ENCODE data around the gene VTA1. TPM values are rescaled to one million over a fixed set of nuclear protein-coding genes. Genes with fewer than 3 reads are reported as not detected.

The VTA1 gene
- polyA plus RNA-seq, 1 donor from 2014 or later = 126 TPM

DNA sequence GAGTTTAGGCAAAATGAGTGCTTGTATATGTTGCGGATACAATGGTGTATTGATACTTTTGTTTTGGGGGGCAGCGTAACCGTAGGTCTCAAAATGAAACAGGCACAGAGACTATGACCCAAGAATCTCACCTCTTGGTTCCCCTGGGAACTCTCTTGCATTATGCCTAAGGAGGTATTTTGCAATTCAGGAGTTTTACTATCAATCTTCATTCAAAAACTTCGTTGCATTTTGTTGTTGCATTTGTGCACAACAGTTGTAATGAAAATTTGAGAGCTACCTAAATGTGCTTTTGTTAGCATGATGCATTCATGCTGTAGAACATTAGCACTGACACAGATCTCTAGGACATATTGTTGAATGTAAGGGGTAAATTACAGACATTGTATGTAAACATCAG is 18.2 kb downstream of the VTA1 start (continued):
- TF ChIP-seq MXI1 (conservative IDR thresholded peaks at IDR 0.05; ENCODE audit: poor library complexity, severe bottlenecking) = no peak

DNA sequence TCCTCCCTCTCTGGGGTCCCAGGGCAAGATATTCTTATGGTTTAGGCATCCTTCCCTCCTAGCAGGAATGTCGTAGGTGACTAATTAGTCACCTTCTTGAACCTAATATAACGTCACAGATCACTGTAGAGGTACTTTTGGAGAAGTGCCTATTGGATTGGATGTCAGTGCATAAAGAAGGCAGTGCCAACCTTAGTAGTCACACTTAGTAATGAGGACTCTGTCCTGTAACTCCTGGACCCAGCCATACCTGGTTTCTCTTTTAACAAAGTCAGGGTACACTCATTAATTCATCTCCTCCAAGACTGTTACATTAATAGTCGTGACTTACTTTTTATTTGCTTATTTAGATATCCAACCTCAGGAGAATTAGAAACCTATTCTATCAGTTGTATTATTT is 20.0 kb downstream of the VTA1 start:
- no peak overlapping the region for H3K4me3 ChIP-seq (ENCODE audit: low read length)
- H3F3A ChIP-seq (ENCODE audit: insufficient read depth, low read length, poor library complexity, severe bottlenecking) = no peaks in the 10 kb centered on the region
- no peak overlapping the region for H3K4me2 ChIP-seq (ENCODE audit: low read length)
- H2AFZ ChIP-seq (ENCODE audit: low read depth, low read length) = no peak overlapping the region
- H3K27me3 ChIP-seq (ENCODE audit: insufficient read depth, low read depth, low read length) = no peaks in the 10 kb centered on the region
- H4K20me1 ChIP-seq (ENCODE audit: insufficient read depth) = no peaks in the 10 kb centered on the region
- no peaks in the 10 kb centered on the region for H3K9me2 ChIP-seq (ENCODE audit: insufficient read depth, low read length)
- TF ChIP-seq MXI1 (conservative IDR thresholded peaks at IDR 0.05; ENCODE audit: poor library complexity, severe bottlenecking) = no peak
- TF ChIP-seq, protein P1, sequence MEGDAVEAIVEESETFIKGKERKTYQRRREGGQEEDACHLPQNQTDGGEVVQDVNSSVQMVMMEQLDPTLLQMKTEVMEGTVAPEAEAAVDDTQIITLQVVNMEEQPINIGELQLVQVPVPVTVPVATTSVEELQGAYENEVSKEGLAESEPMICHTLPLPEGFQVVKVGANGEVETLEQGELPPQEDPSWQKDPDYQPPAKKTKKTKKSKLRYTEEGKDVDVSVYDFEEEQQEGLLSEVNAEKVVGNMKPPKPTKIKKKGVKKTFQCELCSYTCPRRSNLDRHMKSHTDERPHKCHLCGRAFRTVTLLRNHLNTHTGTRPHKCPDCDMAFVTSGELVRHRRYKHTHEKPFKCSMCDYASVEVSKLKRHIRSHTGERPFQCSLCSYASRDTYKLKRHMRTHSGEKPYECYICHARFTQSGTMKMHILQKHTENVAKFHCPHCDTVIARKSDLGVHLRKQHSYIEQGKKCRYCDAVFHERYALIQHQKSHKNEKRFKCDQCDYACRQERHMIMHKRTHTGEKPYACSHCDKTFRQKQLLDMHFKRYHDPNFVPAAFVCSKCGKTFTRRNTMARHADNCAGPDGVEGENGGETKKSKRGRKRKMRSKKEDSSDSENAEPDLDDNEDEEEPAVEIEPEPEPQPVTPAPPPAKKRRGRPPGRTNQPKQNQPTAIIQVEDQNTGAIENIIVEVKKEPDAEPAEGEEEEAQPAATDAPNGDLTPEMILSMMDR (IDR thresholded peaks at IDR 0.05; ENCODE audit: poor library complexity, severe bottlenecking) = no peak
- TF ChIP-seq EP300 (conservative IDR thresholded peaks at IDR 0.05; ENCODE audit: poor library complexity, severe bottlenecking) = no peak
- TF ChIP-seq TAF1 (IDR thresholded peaks at IDR 0.05; ENCODE audit: low read depth) = no peak
- no peak for TF ChIP-seq EZH2 (IDR thresholded peaks at IDR 0.05; ENCODE audit: borderline replicate concordance, insufficient read depth, low read length, poor library complexity, severe bottlenecking)
- TF ChIP-seq POLR2AphosphoS5 (IDR thresholded peaks at IDR 0.05) = no peak
- TF ChIP-seq SMC3 (conservative IDR thresholded peaks at IDR 0.05; ENCODE audit: poor library complexity) = no peak
- no peak overlapping the region for H3K9ac ChIP-seq (ENCODE audit: low read length)
- no peaks in the 10 kb centered on the region for H3K9me3 ChIP-seq (ENCODE audit: low read length)
- peaks cover 22% of the 10 kb centered on the region for H3K79me2 ChIP-seq (replicated peaks; ENCODE audit: insufficient read depth, low read length)
- no peaks in the 10 kb centered on the region for H3K36me3 ChIP-seq (ENCODE audit: insufficient read depth, low read length)
- no peak overlapping the region for H3K27ac ChIP-seq (ENCODE audit: low read length)

DNA sequence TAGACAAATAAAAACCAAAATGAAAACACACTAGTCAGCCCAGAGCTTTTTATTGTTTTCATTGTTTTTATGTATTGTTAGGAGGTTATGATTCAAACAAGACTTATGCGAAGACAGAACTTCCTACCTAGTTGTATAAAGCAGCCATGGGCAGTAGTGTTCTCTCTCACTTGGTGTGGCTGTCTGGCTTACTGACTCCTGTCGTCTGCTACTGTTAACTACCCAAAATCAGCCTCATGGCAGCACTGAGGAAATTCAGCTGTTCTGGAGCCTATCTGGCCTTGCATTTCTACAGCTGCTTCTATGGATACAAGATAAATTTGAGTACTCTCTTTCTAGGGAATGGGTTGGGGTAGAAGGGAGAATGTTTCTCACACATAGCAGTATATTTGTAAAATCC is 20.4 kb downstream of the VTA1 start:
- H3K9me2 ChIP-seq (ENCODE audit: insufficient read depth, low read length) = no peaks in the 10 kb centered on the region
- no peak overlapping the region for H3K4me3 ChIP-seq (ENCODE audit: low read length)
- H3F3A ChIP-seq (ENCODE audit: insufficient read depth, low read length, poor library complexity, severe bottlenecking) = no peaks in the 10 kb centered on the region
- H3K9me3 ChIP-seq (ENCODE audit: low read length) = no peaks in the 10 kb centered on the region
- no peaks in the 10 kb centered on the region for H3K27me3 ChIP-seq (ENCODE audit: insufficient read depth, low read depth, low read length)
- H3K9ac ChIP-seq (ENCODE audit: low read length) = no peak overlapping the region
- no peaks in the 10 kb centered on the region for H4K20me1 ChIP-seq (ENCODE audit: insufficient read depth)
- H3K27ac ChIP-seq (ENCODE audit: low read length) = no peak overlapping the region
- no peaks in the 10 kb centered on the region for H3K36me3 ChIP-seq (ENCODE audit: insufficient read depth, low read length)
- no peak for TF ChIP-seq EP300 (conservative IDR thresholded peaks at IDR 0.05; ENCODE audit: poor library complexity, severe bottlenecking)
- TF ChIP-seq, protein P1 (IDR thresholded peaks at IDR 0.05; ENCODE audit: poor library complexity, severe bottlenecking) = no peak
- no peak for TF ChIP-seq TAF1 (IDR thresholded peaks at IDR 0.05; ENCODE audit: low read depth)
- TF ChIP-seq SMC3 (conservative IDR thresholded peaks at IDR 0.05; ENCODE audit: poor library complexity) = no peak
- TF ChIP-seq, protein P2, sequence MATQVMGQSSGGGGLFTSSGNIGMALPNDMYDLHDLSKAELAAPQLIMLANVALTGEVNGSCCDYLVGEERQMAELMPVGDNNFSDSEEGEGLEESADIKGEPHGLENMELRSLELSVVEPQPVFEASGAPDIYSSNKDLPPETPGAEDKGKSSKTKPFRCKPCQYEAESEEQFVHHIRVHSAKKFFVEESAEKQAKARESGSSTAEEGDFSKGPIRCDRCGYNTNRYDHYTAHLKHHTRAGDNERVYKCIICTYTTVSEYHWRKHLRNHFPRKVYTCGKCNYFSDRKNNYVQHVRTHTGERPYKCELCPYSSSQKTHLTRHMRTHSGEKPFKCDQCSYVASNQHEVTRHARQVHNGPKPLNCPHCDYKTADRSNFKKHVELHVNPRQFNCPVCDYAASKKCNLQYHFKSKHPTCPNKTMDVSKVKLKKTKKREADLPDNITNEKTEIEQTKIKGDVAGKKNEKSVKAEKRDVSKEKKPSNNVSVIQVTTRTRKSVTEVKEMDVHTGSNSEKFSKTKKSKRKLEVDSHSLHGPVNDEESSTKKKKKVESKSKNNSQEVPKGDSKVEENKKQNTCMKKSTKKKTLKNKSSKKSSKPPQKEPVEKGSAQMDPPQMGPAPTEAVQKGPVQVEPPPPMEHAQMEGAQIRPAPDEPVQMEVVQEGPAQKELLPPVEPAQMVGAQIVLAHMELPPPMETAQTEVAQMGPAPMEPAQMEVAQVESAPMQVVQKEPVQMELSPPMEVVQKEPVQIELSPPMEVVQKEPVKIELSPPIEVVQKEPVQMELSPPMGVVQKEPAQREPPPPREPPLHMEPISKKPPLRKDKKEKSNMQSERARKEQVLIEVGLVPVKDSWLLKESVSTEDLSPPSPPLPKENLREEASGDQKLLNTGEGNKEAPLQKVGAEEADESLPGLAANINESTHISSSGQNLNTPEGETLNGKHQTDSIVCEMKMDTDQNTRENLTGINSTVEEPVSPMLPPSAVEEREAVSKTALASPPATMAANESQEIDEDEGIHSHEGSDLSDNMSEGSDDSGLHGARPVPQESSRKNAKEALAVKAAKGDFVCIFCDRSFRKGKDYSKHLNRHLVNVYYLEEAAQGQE (IDR thresholded peaks at IDR 0.05; ENCODE audit: borderline replicate concordance) = no peak
- no peak for TF ChIP-seq RAD21 (conservative IDR thresholded peaks at IDR 0.05)
- no peak for TF ChIP-seq EZH2 (IDR thresholded peaks at IDR 0.05; ENCODE audit: borderline replicate concordance, insufficient read depth, low read length, poor library complexity, severe bottlenecking)
- TF ChIP-seq POLR2AphosphoS5 (IDR thresholded peaks at IDR 0.05) = no peak
- no peak for TF ChIP-seq MXI1 (conservative IDR thresholded peaks at IDR 0.05; ENCODE audit: poor library complexity, severe bottlenecking)
- H3K4me2 ChIP-seq (ENCODE audit: low read length) = no peak overlapping the region
- no peak overlapping the region for H2AFZ ChIP-seq (ENCODE audit: low read depth, low read length)
- H3K79me2 ChIP-seq (replicated peaks; ENCODE audit: insufficient read depth, low read length) = peaks cover 17% of the 10 kb centered on the region
